GM18861 (cell line): ENCODE measurements around the gene LITAF.
"Not testable (repeated sequence)": the region's sequence is repeated elsewhere in the genome, so short reads cannot be mapped to it uniquely, and the experiment has no call there.

Source experiments
- ATAC-seq: cut with Tn5 transposase; IDR thresholded peaks from one replicate; pipeline ENCODE4 v1.9.1; 2021; ENCODE audit not compliant: unreplicated experiment

The LITAF gene

GRCh38 chr16:11576427-11577289, 10.1 kb downstream of the LITAF start:
- peak; percentile 83 for ATAC-seq

- no peak for ATAC-seq
Observed at GRCh38 chr16:11575223-11575589, 11.5 kb downstream of the LITAF start.

GRCh38 chr16:11572301-11572995, 14.3 kb downstream of the LITAF start:
- ATAC-seq = no peak

- no peak for ATAC-seq
Observed at GRCh38 chr16:11571549-11571948, 15.2 kb downstream of the LITAF start.

- no peak for ATAC-seq
Observed at GRCh38 chr16:11570806-11571205, 15.9 kb downstream of the LITAF start.

- ATAC-seq = no peak
Observed at GRCh38 chr16:11570258-11570657, 16.5 kb downstream of the LITAF start.

DNA sequence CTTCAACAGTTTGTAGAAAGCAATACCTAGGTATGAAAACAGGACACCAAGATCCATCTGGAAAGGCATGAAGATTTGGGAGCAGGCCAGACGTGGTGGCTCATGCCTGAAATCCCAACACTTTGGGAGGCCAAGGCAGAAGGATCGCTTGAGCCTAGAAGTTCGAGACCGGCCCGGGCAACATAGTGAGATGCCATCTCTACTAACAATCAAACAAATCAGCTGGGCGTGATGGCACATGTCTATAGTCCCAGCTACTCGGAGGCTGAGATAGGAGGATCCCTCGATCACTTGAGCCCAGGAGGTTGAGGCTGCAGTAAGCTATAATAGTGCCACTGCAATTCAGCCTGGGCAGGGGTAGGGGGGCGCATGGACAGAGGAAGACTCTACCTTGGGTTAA, 20.3 kb downstream of the LITAF start:
- no peak for ATAC-seq

DNA sequence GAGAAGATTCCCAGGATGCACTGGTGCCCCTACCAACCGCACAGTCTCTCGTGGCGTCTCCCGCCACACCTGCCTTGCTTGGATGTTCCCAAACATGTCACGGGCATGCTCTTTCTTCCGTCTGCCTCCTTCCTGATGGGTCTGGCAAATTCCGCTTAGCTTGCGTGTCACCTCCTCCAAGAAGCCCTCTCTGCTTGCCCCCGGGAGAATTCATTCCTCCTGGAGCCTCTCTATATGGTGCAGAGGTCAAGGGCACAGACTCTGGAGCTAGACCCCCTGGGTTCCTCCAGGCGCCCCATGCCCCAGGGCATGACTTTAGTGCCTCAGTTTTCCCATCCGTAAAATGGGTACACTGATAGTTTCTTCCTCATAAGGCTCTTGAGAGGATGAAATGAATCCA, 21.1 kb downstream of the LITAF start:
- ATAC-seq = no peak

DNA sequence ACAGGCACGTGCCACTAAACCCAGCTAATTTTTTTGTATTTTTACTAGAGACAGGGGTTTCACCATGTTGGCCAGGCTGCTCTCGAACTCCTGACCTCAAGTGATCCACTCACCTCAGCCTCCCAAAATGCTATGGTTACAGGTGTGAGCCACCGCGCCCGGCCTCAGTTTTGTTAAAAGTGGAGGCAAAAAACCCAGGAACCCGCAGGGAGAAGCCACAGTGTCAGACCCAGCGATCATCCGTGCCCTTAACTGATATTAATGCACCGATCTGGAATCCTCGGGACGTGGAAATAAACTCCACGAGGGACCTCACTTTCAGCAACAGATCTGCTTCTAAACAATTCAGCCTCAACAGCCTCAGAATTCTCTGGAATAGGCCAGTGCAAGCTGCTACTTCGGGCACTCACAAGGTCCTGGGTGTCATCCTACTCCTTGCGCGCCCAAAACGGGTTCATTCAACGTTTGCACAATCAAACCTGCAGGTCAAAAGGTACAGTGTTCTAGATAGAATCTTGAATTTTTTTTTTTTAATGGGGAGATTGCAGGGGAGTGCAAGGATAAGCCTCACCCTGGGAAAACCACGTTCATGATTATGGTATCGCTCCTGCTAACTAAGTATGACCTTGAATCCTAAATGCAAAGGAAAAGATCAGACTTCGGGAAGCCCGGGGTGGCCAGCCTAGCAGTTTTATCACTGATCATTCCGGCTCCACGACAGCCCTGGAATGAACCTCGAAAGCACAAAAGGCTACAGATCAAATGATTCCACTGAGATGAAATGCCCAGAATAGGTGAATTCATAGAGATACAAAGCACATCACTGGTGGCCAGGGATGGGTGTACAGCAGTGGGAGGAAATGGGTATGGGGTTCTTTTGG, 22.4 kb downstream of the LITAF start:
- ATAC-seq = no peak

DNA sequence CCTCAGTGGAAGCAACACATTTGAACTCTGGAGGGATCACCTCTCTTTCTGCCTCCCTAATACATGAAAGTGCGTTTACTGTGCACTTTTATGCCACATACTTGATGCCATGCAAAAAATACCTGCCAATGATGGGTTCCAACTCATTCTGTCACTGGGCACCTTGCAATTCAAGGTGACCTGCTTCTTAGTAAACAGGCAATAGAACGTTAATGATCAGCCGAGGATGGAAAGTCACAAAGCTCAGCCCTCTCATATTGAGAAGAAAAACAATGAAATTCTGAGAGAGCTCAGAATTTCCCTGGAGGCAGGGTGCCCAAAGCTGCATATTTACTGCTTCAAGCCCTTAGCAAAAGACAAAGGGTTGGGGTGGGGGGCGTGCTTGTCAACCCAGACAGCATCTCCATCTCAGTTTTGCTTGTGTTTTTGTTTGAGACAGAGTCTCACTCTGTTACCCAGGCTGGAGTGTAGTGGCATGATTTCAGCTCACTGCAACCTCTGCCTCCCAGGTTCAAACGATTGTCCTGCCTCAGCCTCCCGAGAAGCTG, 23.2 kb downstream of the LITAF start:
- no peak for ATAC-seq

DNA sequence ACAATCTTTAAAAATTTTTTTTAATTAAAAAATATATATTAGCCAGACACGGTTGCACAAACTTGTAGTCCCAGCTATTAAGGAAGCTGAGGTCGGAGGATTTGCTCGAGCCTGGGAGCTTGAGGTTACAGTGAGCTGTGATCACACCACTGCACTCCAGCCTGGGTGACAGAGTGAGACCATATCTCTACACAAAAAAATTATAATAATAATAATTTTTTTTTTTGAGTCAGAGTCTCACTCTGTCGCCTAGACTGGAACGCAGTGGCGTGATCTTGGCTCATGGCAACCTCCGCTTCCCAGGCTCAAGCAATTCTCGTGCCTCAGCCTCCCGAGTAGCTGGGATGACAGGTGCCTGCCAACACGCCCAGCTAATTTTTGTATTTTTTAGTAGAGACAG, 23.8 kb downstream of the LITAF start:
- ATAC-seq = no peak

- ATAC-seq = no peak
Observed at GRCh38 chr16:11562411-11562810, 24.3 kb downstream of the LITAF start.

DNA sequence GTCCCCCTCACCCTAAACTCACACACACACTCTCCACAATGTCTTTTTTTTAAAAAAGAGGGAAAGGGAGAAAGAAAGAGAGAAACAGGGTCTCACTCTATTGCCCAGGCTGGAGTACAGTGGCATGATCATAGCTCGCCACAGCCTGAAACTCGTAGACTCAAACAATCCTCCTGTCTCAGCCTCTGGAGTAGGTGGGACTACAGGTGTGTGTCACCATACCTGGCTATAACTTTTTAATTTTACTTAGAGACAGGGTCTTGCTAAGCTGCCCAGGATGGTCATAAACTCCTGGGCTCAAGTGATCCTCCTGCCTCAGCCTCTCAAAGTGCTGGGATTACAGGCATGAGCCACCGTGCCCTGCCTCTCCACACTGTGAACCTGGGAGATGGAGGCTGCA, 24.9 kb downstream of the LITAF start:
- ATAC-seq = no peak

GRCh38 chr16:11561454-11561805, 25.3 kb downstream of the LITAF start:
- ATAC-seq = no peak

DNA sequence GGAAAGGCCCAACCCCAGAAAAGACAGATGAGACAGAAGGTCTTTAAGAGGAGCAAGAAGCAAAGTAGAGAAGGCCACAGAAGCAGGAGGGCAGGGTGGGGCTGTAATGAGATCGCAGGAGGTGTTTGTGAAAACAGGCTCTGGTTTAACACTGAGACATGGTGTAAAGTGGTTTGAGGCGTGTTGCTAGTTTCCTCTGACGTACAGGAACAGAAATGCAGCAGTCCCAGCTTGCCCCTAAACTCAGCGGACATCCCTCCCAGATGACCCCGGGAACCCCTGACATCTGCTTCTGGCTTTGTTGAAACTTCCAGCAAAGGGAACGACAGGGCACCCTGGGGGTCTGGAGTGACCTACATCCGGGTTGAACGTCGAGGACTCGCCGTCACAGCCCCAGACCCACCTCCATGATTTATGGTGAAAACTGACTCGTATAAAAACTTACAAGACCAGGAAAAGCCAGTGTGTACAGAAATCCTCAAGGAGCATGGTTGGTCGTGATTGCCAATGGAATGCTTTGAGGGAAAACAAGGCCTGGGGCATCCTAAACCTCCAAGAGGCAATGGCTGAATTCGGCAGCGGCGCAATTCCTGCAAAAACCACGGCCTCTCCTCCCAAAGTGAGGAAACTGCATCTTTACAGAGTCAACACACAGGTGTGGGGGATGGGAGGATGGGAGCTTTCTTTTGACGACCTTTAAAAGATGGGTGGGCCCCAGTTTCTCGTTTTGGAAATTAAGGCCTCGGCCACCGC, 25.8 kb downstream of the LITAF start:
- ATAC-seq = no peak

DNA sequence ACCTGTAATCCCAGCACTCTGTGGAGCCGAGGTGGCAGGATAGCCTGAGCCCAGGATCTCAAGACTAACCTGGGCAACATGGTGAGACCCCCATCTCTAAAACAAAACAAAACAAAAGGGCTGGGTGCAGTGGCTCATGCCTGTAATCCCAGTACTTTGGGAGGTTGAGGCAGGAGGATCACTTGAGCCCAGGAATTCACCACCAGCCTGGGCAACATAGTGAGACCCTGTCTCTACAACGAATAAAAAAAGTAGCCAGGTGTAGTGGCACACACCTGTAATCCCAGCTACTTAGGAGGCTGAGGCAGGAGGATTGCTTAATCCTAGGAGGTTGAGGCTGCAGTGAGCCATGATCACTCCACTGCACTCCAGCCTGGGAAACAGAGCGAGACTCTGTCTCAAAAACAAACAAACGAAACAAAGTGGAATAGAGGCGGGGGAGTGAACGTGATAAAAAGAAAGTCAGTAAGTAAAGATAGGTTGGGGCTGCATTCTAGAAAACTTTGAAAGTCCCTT, 28.4 kb downstream of the LITAF start:
- ATAC-seq = not testable (repeated sequence)

GRCh38 chr16:11557801-11558200, 28.9 kb downstream of the LITAF start:
- ATAC-seq = no peak

- ATAC-seq = no peak
Observed at GRCh38 chr16:11556945-11557720, 29.6 kb downstream of the LITAF start.

DNA sequence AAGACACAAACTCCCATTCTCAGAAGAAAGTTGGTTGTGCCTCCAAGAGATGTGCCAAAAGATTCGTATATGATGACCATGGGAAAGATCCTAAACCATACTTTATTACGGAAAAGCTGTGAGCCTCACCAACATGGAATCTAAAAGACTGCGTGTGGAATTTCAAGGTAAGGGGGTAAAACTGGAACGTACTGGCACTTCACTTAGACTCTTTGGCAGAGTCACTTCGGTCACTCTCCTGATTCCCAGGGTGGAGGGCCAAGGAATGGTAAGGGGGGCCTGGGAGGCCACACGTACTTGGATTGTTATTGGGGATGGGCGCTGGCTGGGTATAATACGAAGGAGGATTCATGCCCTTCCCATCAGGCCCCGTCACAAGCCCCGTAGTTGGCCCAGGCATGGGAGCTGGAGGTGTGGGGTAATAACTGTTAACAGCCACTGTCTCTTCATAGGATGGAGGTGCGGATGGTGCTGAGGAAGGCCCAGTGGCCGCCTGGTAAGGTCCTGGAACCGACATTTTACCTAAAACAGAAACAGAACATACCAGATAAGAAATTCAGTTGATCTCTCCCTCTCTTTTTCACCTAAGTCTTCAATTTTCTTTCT, 30.4 kb downstream of the LITAF start:
- ATAC-seq = no peak
